ENCODE data around the gene CDH8. TPM values are rescaled to one million over a fixed set of nuclear protein-coding genes. Genes with fewer than 3 reads are reported as not detected.

Gene CDH8
- total and polyA plus RNA-seq, 2 of the 4 experiments (the other 2 are of a cell fraction): not detected

- intact Hi-C loops (cut with micrococcal nuclease): no loop called here
Measured at GRCh38 chr16:62014319-62014923, 21.8 kb downstream of the CDH8 start.

More at GRCh38 chr16:62014319-62014923, 21.8 kb downstream of the CDH8 start:
- no peaks in the 10 kb centered on the region for H4K20me1 ChIP-seq (ENCODE audit: insufficient read depth, low read length)
- ChIA-PET CTCF (no interaction called here), POLR2A (ENCODE audit: unreplicated experiment) (no interaction called here)
- ATAC-seq (ENCODE audit: low read depth) (no peak), DNase-seq (no peak)
- no peaks in the 10 kb centered on the region for H3K79me1 ChIP-seq (ENCODE audit: low read depth in 1 of 2, low read length in 2 of 2)
- no peak overlapping the region for H3K4me2 ChIP-seq (ENCODE audit: low read depth, low read length)
- H3K14ac ChIP-seq (replicated peaks; ENCODE audit: low read depth, low read length): no peak overlapping the region
- no peak overlapping the region for H4K8ac ChIP-seq (ENCODE audit: low read depth in 2 of 2, low read length in 2 of 2)
- H3K9me1 ChIP-seq (ENCODE audit: insufficient read depth, low read length): no peaks in the 10 kb centered on the region
- BruUV-seq (replicated peaks): no TSS peak
- H3K9me3 ChIP-seq (ENCODE audit: control insufficient read depth, insufficient read depth, low read length): peaks cover 4% of the 10 kb centered on the region
- in situ Hi-C loops (cut with MboI; ENCODE audit: low sequenced_read_pairs): no loop called here
- no CpG with 5 or more reads among the region's 8 CpGs for WGBS, 2 experiments (ENCODE audit: extremely low coverage in 2 of 2, insufficient read length in 1 of 2)
- H3K4ac ChIP-seq (ENCODE audit: low read depth, low read length): no peak overlapping the region
- H3K36me3 ChIP-seq (ENCODE audit: control insufficient read depth, insufficient read depth, low read length): no peaks in the 10 kb centered on the region
- H4K91ac ChIP-seq (ENCODE audit: insufficient read depth, low read depth, low read length): no peak overlapping the region
- TF ChIP-seq CEBPB (IDR thresholded peaks at IDR 0.05; ENCODE audit: low read depth, low read length) (no peak), RFX5 (IDR thresholded peaks at IDR 0.05; ENCODE audit: low read depth, low read length) (no peak), RCOR1 (IDR thresholded peaks at IDR 0.05; ENCODE audit: insufficient replicate concordance, low read length) (no peak), FOS (IDR thresholded peaks at IDR 0.05; ENCODE audit: low read depth, low read length) (no peak), MAZ (IDR thresholded peaks at IDR 0.05; ENCODE audit: borderline replicate concordance, low read depth, low read length) (no peak), CHD1 (IDR thresholded peaks at IDR 0.05; ENCODE audit: low read depth, low read length) (no peak), MXI1 (IDR thresholded peaks at IDR 0.05; ENCODE audit: borderline replicate concordance, low read depth, low read length) (no peak), SMC3 (IDR thresholded peaks at IDR 0.05; ENCODE audit: low read depth, low read length) (no peak), MAFK (IDR thresholded peaks at IDR 0.05; ENCODE audit: low read depth, low read length) (no peak), RAD21 (IDR thresholded peaks at IDR 0.05; ENCODE audit: low read length) (no peak), POLR2A (IDR thresholded peaks at IDR 0.05; ENCODE audit: low read depth, low read length) (no peak), BHLHE40 (IDR thresholded peaks at IDR 0.05; ENCODE audit: low read depth, low read length) (no peak), CTCF (conservative IDR thresholded peaks at IDR 0.05; ENCODE audit: low read depth, low read length) (no peak), USF2 (IDR thresholded peaks at IDR 0.05; ENCODE audit: low read depth, low read length) (no peak), ELK1 (IDR thresholded peaks at IDR 0.05; ENCODE audit: borderline replicate concordance, low read depth, low read length) (no peak), NFE2L2 (IDR thresholded peaks at IDR 0.05; ENCODE audit: low read depth, low read length) (no peak)
- H2AFZ ChIP-seq (replicated peaks; ENCODE audit: low read length, poor library complexity): no peak overlapping the region
- no peak overlapping the region for H3K56ac ChIP-seq (ENCODE audit: extremely low read depth, insufficient read depth, low read length)
- no peak overlapping the region for H2BK5ac ChIP-seq (ENCODE audit: low read depth, low read length, poor library complexity, severe bottlenecking)
- H3K27me3 ChIP-seq (ENCODE audit: control insufficient read depth, insufficient read depth, low read length): no peaks in the 10 kb centered on the region
- no peak overlapping the region for H2BK15ac ChIP-seq (ENCODE audit: low read depth, low read length)
- no peak overlapping the region for H3K9ac ChIP-seq (ENCODE audit: low read depth, low read length)
- H3K27ac ChIP-seq (ENCODE audit: insufficient read depth, low read length): no peak overlapping the region
- H2AK9ac ChIP-seq (replicated peaks; ENCODE audit: low read depth, low read length, poor library complexity): no peak overlapping the region
- no peaks in the 10 kb centered on the region for H3K4me1 ChIP-seq (ENCODE audit: control insufficient read depth, insufficient read depth, low read length)
- H4K5ac ChIP-seq (ENCODE audit: low read depth, low read length): no peak overlapping the region
- no peak overlapping the region for H2BK20ac ChIP-seq (ENCODE audit: low read depth, low read length)
- H3K18ac ChIP-seq (ENCODE audit: low read depth, low read length): no peak overlapping the region
- dilution Hi-C loops (cut with HindIII; ENCODE audit: low sequenced_read_pairs, unreplicated experiment): no loop called here
- no peak overlapping the region for H2AK5ac ChIP-seq (ENCODE audit: low read depth, low read length)
- H3K23ac ChIP-seq (ENCODE audit: low read depth, low read length): no peak overlapping the region
- no peak overlapping the region for H3K4me3 ChIP-seq (ENCODE audit: insufficient read depth, low read depth, low read length)
- no peak overlapping the region for H2BK120ac ChIP-seq (ENCODE audit: low read depth, low read length)
